OCI-LY3 (cell line): Measurements from ENCODE around the gene GABRR2.

Experiments used
- EZH2phosphoT487 ChIP-seq: fragments of 200-600 bp; shearing (Covaris generic); IDR thresholded peaks from 2 replicates; pipeline ENCODE4 v1.6.1; 2018; ENCODE audit warnings: antibody characterized with exemption, mixed run types, low read depth
- TF ChIP-seq, protein P1 (sequence below): fragments of 200-600, 300-600 bp; sonication (generic); IDR thresholded peaks from 2 replicates; pipeline ENCODE4 v1.5.1; 2014; ENCODE audit warnings: antibody characterized with exemption, low read length, low read depth

- TF ChIP-seq, protein P1, sequence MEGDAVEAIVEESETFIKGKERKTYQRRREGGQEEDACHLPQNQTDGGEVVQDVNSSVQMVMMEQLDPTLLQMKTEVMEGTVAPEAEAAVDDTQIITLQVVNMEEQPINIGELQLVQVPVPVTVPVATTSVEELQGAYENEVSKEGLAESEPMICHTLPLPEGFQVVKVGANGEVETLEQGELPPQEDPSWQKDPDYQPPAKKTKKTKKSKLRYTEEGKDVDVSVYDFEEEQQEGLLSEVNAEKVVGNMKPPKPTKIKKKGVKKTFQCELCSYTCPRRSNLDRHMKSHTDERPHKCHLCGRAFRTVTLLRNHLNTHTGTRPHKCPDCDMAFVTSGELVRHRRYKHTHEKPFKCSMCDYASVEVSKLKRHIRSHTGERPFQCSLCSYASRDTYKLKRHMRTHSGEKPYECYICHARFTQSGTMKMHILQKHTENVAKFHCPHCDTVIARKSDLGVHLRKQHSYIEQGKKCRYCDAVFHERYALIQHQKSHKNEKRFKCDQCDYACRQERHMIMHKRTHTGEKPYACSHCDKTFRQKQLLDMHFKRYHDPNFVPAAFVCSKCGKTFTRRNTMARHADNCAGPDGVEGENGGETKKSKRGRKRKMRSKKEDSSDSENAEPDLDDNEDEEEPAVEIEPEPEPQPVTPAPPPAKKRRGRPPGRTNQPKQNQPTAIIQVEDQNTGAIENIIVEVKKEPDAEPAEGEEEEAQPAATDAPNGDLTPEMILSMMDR, result no peak
- no peak for TF ChIP-seq EZH2phosphoT487
Observed at GRCh38 chr6:89250239-89250638, 64.9 kb downstream of the GABRR2 start.
